ENCODE measurements around the gene COL9A3.
"Not testable (repeated sequence)": the region's sequence is repeated elsewhere in the genome, so short reads cannot be mapped to it uniquely, and the experiment has no call there.

The COL9A3 gene

GRCh38 chr20:62844182-62844581 is 27.3 kb downstream of the COL9A3 start:
- no peak for DNase-seq (ENCODE audit: extremely low read depth, low read depth)
- TF ChIP-seq, protein P1, sequence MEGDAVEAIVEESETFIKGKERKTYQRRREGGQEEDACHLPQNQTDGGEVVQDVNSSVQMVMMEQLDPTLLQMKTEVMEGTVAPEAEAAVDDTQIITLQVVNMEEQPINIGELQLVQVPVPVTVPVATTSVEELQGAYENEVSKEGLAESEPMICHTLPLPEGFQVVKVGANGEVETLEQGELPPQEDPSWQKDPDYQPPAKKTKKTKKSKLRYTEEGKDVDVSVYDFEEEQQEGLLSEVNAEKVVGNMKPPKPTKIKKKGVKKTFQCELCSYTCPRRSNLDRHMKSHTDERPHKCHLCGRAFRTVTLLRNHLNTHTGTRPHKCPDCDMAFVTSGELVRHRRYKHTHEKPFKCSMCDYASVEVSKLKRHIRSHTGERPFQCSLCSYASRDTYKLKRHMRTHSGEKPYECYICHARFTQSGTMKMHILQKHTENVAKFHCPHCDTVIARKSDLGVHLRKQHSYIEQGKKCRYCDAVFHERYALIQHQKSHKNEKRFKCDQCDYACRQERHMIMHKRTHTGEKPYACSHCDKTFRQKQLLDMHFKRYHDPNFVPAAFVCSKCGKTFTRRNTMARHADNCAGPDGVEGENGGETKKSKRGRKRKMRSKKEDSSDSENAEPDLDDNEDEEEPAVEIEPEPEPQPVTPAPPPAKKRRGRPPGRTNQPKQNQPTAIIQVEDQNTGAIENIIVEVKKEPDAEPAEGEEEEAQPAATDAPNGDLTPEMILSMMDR (IDR thresholded peaks at IDR 0.05; ENCODE audit: low read depth, low read length), result no peak

- TF ChIP-seq, protein P1 (IDR thresholded peaks at IDR 0.05; ENCODE audit: low read depth, low read length), result no peak
- no peak for DNase-seq (ENCODE audit: extremely low read depth, low read depth)
Measured at GRCh38 chr20:62845416-62846160, 28.7 kb downstream of the COL9A3 start.

GRCh38 chr20:62846166-62846890 is 29.5 kb downstream of the COL9A3 start:
- DNase-seq (ENCODE audit: extremely low read depth, low read depth), result no peak
- TF ChIP-seq, protein P1 (IDR thresholded peaks at IDR 0.05; ENCODE audit: low read depth, low read length), result no peak

DNA sequence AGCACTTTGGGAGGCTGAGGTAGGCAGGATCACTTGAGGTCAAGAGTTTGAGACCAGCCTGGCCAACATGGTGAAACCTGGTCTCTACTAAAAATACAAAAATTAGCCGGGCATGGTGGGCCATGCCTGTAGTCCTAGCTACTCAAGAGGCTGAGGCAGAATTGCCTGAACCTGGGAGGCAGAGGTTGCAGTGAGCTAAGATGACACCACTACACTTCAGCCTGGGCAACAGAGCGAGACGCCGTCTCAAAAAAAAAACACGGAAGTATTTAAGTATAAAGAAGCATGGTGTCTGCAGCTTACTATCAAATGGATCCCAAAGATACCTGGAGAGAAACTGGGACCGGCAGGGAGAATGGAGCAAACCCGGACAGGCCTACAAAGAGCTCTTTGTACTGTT is 32.1 kb downstream of the COL9A3 start:
- not testable (repeated sequence) for DNase-seq (ENCODE audit: extremely low read depth, low read depth)

GRCh38 chr20:62849431-62849830 is 32.6 kb downstream of the COL9A3 start:
- no peak for DNase-seq (ENCODE audit: extremely low read depth, low read depth)
- TF ChIP-seq, protein P1 (IDR thresholded peaks at IDR 0.05; ENCODE audit: low read depth, low read length), result no peak

GRCh38 chr20:62850333-62850974 is 33.6 kb downstream of the COL9A3 start:
- TF ChIP-seq, protein P1 (IDR thresholded peaks at IDR 0.05; ENCODE audit: low read depth, low read length), result no peak
- DNase-seq (ENCODE audit: extremely low read depth, low read depth), result no peak

DNA sequence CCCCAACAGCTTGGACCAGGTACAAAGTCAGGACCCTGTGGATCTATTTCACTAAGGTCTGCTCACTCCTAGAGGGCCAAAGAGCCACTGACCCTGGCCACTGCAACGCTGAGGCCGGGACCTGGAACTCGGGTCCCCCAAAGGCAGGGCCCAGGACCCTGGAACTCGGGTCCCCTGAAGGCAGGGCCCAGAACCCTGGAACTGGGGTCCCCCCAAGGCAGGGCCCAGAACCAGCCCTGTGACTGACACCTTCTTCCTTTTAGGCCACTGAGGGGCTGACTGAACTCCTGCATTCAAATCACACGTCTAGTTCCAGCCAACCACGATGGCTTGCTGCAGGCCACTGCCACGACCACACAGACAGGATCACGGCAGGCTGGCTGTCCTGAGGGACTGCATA is 35.3 kb downstream of the COL9A3 start:
- no peak for DNase-seq (ENCODE audit: extremely low read depth, low read depth)
- TF ChIP-seq, protein P1 (IDR thresholded peaks at IDR 0.05; ENCODE audit: low read depth, low read length), result no peak
